Testis (tissue), 2 donors: ENCODE results near the gene ZMIZ1.

Experiments
- CTCF ChIP-seq, 3 experiments: fragments of 450-650 bp in 2 of 3; fragments of 200-600 bp in 1 of 3; sonication (generic) in 1 of 3; IDR thresholded peaks; one replicate each; pipeline ENCODE4 v1.5.1; 2016 to 2019; ENCODE audit warnings: antibody characterized with exemption in 3 of 3, mild to moderate bottlenecking in 2 of 3, moderate library complexity in 1 of 3
- POLR2A ChIP-seq: fragments of 450-650 bp; IDR thresholded peaks from one replicate; pipeline ENCODE4 v1.6.1; 2017; ENCODE audit warnings: antibody characterized with exemption, mild to moderate bottlenecking, moderate library complexity

- TF ChIP-seq CTCF (IDR thresholded peaks at IDR 0.05) (no peak), POLR2A (no peak)
Measured at GRCh38 chr10:79304479-79305087, 235.8 kb downstream of the ZMIZ1 start.
